Stimulated activated CD4-positive, alpha-beta T cell treated with anti-CD3 and anti-CD28 coated beads, Interleukin-1b, Interleukin-23, amount 100 ng/mL, for 48 hours (primary cell): Measurements from ENCODE around the gene PYGM.

Source experiments
- DNase-seq: peaks from one replicate; pipeline ENCODE4 v3.0.0-alpha.2; 2020

The PYGM gene

GRCh38 chr11:64766881-64767280, 7.1 kb upstream of the PYGM start:
- no peak for DNase-seq

GRCh38 chr11:64765851-64766665, 6.3 kb upstream of the PYGM start:
- DNase-seq: no peak

- DNase-seq: no peak
These were observed 5.6 kb upstream of the PYGM start for GRCh38 chr11:64765291-64765850.

GRCh38 chr11:64764753-64765152, 5.0 kb upstream of the PYGM start:
- DNase-seq: no peak

- no peak for DNase-seq
These were observed 4.4 kb upstream of the PYGM start for GRCh38 chr11:64764040-64764611.

- no peak for DNase-seq
These were observed 3.8 kb upstream of the PYGM start for GRCh38 chr11:64763526-64764039.

- DNase-seq: no peak
These were observed 3.1 kb upstream of the PYGM start for GRCh38 chr11:64762674-64763525.

GRCh38 chr11:64762277-64762673, 2.5 kb upstream of the PYGM start:
- no peak for DNase-seq

GRCh38 chr11:64760759-64761420, 1.1 kb upstream of the PYGM start:
- DNase-seq: no peak

GRCh38 chr11:64759131-64759721, 548 bp downstream of the PYGM start:
- no peak for DNase-seq

GRCh38 chr11:64758330-64759079, 1.3 kb downstream of the PYGM start:
- DNase-seq: no peak

GRCh38 chr11:64757549-64758329, 2.0 kb downstream of the PYGM start:
- no peak for DNase-seq

- DNase-seq: no peak
These were observed 4.0 kb downstream of the PYGM start for GRCh38 chr11:64755681-64756361.

GRCh38 chr11:64754919-64755662, 4.7 kb downstream of the PYGM start:
- DNase-seq: no peak

- DNase-seq: no peak
These were observed 5.5 kb downstream of the PYGM start for GRCh38 chr11:64754124-64754918.

GRCh38 chr11:64753380-64754123, 6.2 kb downstream of the PYGM start:
- no peak for DNase-seq

GRCh38 chr11:64753019-64753379, 6.8 kb downstream of the PYGM start:
- DNase-seq: no peak
